Measurements from ENCODE around the gene ERCC8.

DNA sequence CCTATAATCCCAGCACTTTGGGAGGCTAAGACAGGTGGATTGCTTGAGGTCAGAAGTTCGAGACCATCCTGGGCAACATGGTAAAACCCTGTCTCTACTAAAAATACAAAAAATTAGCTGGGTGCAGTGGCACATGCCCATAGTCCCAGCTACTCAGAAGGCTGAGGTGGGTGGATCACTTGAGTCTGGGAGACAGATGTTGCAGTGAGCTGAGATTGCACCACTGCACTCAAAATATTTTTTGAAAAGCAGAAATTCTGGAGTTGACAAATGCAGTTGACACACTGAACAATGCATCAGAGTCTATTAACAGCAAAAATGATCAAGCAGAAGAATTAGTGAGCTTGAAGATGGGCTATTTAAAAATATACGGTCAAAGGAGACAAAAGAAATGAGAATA is 35.6 kb upstream of the ERCC8 start:
- TF ChIP-seq, protein P1, sequence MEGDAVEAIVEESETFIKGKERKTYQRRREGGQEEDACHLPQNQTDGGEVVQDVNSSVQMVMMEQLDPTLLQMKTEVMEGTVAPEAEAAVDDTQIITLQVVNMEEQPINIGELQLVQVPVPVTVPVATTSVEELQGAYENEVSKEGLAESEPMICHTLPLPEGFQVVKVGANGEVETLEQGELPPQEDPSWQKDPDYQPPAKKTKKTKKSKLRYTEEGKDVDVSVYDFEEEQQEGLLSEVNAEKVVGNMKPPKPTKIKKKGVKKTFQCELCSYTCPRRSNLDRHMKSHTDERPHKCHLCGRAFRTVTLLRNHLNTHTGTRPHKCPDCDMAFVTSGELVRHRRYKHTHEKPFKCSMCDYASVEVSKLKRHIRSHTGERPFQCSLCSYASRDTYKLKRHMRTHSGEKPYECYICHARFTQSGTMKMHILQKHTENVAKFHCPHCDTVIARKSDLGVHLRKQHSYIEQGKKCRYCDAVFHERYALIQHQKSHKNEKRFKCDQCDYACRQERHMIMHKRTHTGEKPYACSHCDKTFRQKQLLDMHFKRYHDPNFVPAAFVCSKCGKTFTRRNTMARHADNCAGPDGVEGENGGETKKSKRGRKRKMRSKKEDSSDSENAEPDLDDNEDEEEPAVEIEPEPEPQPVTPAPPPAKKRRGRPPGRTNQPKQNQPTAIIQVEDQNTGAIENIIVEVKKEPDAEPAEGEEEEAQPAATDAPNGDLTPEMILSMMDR (IDR thresholded peaks at IDR 0.05) = no peak
- TF ChIP-seq ZFX (IDR thresholded peaks at IDR 0.05; ENCODE audit: borderline replicate concordance) = no peak
